GM04503 (cell line): ENCODE data around the gene LDLRAD3.

Experiments used
- DNase-seq: peaks from one replicate; pipeline ENCODE4 v3.0.0-alpha.2; 2012; ENCODE audit warnings: low read depth

Gene LDLRAD3

GRCh38 chr11:36273110-36273509, 329.2 kb downstream of the LDLRAD3 start:
- no peak for DNase-seq

DNA sequence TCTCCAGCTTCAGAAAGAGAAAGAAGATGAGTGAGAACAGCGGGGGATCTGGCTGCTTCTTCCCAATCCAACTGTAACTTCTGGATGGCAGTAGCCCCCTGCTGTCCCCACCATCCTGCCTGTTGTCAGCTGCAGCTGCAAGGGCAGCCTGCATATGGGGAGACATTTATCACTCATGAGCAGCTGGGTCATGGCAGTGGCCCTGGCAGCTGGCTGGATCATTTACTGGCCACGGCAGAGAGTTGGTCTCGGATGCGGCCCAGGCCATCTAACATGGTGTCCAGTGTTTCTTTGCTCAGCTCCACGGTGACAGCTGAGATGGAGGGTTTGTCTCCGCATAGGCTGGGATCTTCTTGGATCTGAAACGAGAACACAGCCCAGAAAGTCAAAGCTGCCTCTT, 330.6 kb downstream of the LDLRAD3 start:
- DNase-seq = no peak

- DNase-seq = no peak
Measured at GRCh38 chr11:36278531-36279282, 334.8 kb downstream of the LDLRAD3 start.

- DNase-seq = no peak
Measured at GRCh38 chr11:36280531-36280930, 336.7 kb downstream of the LDLRAD3 start.
